Posterior cingulate gyrus (tissue), 11 donors: ENCODE measurements around the gene SLC38A4.
"Not testable (repeated sequence)": the region's sequence is repeated elsewhere in the genome, so short reads cannot be mapped to it uniquely, and the experiment has no call there.

Experiments used
- DNase-seq, 10 donors: peaks; one replicate each; pipeline versions ENCODE4 v3.0.0 to v3.0.0-alpha.2; 2020 to 2021; ENCODE audit warnings: mixed read lengths in 3 of 10
- intact Hi-C: fragments of 100-400 bp; cut with DNase I; formaldehyde crosslinking; loops from one replicate; pipeline ENCODE4 v1.15.1; 2023

The SLC38A4 gene

GRCh38 chr12:46779879-46780278 is 45.9 kb downstream of the SLC38A4 start:
- intact Hi-C loops: no loop called here
- no peak for DNase-seq

DNA sequence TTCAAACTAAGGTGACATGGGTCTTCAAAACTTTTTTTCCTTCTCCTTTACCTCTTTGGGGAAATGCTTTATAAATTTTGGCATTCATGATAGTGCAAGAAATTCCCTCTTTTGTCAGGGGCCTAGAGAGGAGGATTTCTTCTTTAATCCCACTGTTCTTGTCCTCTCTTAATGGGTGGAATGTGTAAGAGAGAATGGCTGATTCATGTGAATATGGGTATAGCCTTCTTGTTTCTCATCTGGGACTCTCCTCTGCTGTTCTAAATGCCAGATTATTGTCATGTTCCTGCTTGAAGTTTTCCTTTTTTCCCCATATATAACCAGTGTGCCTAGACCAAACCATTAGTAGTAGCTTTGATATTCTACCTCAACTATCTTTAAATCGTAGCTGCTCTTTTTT is 46.7 kb downstream of the SLC38A4 start:
- no peak for DNase-seq
- intact Hi-C loops: no loop called here

- DNase-seq: no peak
- intact Hi-C loops: no loop called here
These were observed 47.4 kb downstream of the SLC38A4 start for GRCh38 chr12:46778415-46778814.

DNA sequence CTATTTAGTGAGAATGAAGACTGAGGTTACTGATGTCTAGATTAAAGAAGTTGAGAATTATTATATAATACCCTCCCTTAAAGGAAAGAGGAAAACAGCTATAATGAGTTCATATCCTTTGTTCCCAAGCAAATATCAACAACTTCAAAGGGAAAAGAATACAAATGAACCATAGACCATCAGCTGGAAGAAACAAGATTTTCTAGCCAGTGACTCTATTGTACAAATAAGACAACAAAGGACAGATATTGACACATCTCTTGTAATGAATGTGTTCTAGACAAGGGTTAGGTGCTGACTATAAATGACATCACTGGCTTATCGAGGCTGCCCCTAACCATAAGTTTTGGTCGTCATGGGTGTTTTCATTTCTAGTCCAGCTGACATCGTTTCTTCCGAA is 48.2 kb downstream of the SLC38A4 start:
- intact Hi-C loops: no loop called here

DNA sequence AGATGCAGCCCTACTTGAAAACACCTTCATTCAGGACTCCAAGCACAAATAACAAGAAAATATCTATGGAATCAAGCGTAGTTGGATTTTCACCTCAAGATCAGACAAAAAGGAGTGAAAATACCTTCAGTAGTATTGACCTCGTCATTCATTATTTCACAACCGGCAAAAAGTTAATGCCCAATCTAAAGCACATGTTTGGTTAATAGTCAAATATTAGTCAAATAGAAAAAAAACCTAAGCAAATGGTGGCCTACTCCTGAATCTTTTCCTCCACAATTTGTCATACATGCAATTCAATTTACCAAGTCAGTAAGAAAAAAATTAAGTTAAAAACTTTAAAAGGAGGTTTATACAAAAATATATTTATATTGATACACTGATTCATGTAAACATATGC is 50.0 kb downstream of the SLC38A4 start:
- DNase-seq: no peak
- intact Hi-C loops: no loop called here

More for the DNA sequence above, 48.2 kb downstream of the SLC38A4 start:
- DNase-seq: no peak

DNA sequence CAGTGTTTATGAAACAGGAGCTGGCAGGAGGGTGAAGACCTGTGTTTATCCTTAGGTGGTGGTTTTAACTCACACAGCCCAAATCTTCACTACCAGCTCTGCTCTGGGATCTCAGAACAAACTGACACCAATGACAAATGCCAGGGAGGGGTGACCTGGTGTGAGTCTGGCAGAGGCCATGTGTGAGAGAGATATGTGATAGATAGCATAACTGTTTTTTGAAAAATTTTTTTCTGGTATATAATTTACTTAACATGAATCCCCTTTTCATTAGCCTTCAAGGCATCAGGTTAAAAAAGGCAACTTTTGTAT is 51.5 kb downstream of the SLC38A4 start:
- no peak for DNase-seq
- intact Hi-C loops: no loop called here

GRCh38 chr12:46773586-46774321 is 52.0 kb downstream of the SLC38A4 start:
- intact Hi-C loops: no loop called here
- no peak for DNase-seq

GRCh38 chr12:46771268-46771827 is 54.4 kb downstream of the SLC38A4 start:
- DNase-seq: no peak
- intact Hi-C loops: no loop called here

GRCh38 chr12:46770501-46771183 is 55.2 kb downstream of the SLC38A4 start:
- intact Hi-C loops: no loop called here
- DNase-seq: no peak

DNA sequence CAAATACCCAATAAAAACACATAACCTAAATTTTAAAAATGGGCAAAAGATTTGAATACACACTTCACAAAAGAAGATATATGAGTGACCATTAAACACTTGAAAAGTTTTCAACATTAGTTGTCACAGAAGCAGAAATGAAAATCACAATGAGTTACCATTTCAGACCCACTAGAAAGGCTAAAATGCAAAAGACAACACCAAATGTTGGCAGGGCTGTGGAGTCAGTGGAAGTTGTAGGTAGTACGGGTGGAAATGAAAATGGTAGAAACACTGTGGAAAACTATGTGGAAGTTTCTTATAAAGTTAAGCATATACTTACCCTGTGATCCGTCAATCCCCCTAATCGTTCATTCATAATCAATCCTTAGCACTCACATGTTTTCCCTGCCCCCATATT is 61.8 kb downstream of the SLC38A4 start:
- DNase-seq: no peak
- intact Hi-C loops: no loop called here

GRCh38 chr12:46763230-46763629 is 62.6 kb downstream of the SLC38A4 start:
- intact Hi-C loops: no loop called here
- no peak for DNase-seq

- no peak for DNase-seq
- intact Hi-C loops: no loop called here
These were observed 71.2 kb downstream of the SLC38A4 start for GRCh38 chr12:46754550-46754949.

DNA sequence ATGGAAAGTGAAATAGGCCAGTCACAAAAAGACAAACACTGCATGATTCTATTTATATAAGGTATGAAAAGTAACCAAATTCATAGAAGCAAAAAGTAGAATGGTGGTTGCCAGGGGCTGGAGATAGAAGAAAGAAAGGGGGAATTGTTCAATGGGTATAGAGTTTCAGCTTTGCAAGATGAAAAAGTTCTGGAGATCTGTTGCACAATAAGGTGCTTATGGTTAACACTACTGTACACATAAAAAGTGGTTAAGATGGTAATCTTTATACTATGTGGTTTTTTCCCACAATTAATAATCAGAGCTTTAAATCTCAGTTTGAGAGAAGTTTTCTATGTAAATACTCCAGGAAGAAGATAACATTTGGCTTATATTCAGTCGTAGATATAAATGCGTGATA is 73.4 kb downstream of the SLC38A4 start:
- intact Hi-C loops: no loop called here
- DNase-seq: no peak

- intact Hi-C loops: no loop called here
- DNase-seq: no peak
These were observed 74.6 kb downstream of the SLC38A4 start for GRCh38 chr12:46751173-46751572.

GRCh38 chr12:46749322-46749721 is 76.5 kb downstream of the SLC38A4 start:
- DNase-seq: no peak
- intact Hi-C loops: no loop called here

DNA sequence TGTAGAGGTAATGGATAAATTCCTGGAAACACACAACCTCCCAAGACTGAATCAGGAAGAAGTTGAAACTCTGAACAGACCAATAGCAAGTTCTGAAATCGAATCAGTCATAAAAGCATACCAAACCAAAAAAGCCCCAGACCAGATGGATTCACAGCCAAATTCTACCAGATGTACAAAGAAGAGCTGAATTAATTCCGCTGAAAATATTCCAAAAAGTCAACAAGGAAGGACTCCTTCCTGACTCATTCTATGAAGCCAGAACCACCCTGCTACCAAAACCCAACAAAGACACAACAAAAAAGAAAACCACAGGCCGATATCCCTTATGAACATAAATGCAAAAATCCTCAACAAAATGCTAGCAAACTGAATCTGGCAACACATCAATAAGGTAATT is 81.5 kb downstream of the SLC38A4 start:
- intact Hi-C loops: no loop called here
- no peak for DNase-seq

GRCh38 chr12:46743456-46743855 is 82.3 kb downstream of the SLC38A4 start:
- intact Hi-C loops: no loop called here
- DNase-seq: no peak

- not testable (repeated sequence) for DNase-seq
These were observed 83.5 kb downstream of the SLC38A4 start for GRCh38 chr12:46742271-46742670.

DNA sequence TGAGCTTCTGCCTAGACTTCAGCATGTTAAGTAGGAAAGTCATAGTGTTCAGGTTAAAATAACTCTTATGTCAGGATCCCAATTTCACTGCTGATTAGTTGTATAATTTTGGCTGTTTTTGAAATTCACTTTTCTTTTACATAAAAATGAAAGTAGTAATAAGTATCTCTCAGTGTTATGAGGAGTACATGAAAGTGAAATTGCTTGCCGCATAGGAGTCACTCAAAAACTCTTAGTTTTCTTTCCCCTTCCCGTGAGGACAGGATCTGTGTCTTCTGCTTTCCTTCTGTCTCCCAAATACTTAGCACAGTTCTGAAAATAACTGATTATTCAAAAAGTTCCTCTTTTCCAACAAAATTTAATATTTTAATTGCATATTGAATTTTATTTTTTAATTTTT is 100.5 kb downstream of the SLC38A4 start:
- DNase-seq: no peak
- intact Hi-C loops: no loop called here

More at GRCh38 chr12:46742271-46742670, 83.5 kb downstream of the SLC38A4 start:
- intact Hi-C loops: not testable (repeated sequence)

DNA sequence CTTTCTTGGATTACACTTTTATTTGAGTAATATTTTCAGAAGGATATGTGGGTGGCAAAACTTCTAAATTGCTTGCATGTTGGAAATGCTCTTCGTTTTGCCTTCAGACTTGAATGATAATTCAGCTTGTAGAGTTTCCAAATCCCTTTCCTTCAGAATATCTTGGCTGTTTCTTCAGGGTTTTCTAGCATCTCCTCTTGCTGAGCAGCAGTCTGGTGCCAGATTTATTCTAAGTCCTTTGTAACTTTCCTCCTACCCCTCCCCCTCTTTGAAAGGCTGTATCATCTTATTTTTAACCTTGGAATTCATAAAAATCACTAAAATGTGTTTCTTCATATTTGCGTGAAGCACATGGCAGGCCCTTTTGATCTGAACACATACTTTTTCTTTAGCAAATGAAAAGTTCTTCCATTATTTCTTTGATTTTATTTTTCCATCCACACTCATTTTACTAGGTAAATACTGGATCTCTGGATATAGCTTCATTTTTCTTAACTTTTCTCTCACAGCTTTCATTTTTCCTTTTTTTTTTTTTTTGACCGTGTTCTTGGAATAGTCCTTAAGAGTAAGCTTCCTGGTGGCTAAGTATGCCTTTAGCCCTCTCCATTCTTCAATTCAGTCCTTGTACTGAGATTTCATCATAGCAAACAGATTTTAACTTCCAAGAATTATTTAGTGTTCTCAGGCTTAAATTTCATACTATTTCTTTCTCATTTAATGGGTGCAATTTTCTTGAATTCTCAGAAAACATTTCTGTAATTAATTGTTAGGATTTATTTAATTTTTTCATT is 102.0 kb downstream of the SLC38A4 start:
- DNase-seq: no peak
- intact Hi-C loops: no loop called here
